Loucy (cell line): ENCODE results near the gene WDR4.

Source experiments
- H2AFZ ChIP-seq: fragments of 200-600 bp; sonication (generic); 2 replicates; pipeline ENCODE4 v1.6.0; 2016; ENCODE audit warnings: antibody characterized with exemption, mild to moderate bottlenecking, low read length, moderate library complexity
- H3F3A ChIP-seq: fragments of 200-600 bp; 2 replicates; pipeline ENCODE4 v1.6.0; 2016; ENCODE audit warnings: antibody characterized with exemption, low read depth, mild to moderate bottlenecking
- H3K27me3 ChIP-seq: fragments of 200-600 bp; sonication (generic); 2 replicates; pipeline ENCODE4 v1.6.1; 2014; ENCODE audit warnings: low read length, mild to moderate bottlenecking; ENCODE audit not compliant: insufficient read depth, poor library complexity, severe bottlenecking
- H3K36me3 ChIP-seq: fragments of 200-600 bp; sonication (generic); 2 replicates; pipeline ENCODE4 v1.6.1; 2016; ENCODE audit warnings: low read length; ENCODE audit not compliant: insufficient read depth
- H3K4me1 ChIP-seq: fragments of 200-600 bp; sonication (generic); 2 replicates; pipeline ENCODE4 v1.5.1; 2014; ENCODE audit warnings: low read length, mild to moderate bottlenecking; ENCODE audit not compliant: insufficient read depth, poor library complexity, severe bottlenecking
- H3K4me2 ChIP-seq: fragments of 200-600 bp; sonication (generic); 2 replicates; pipeline ENCODE4 v1.6.0; 2014; ENCODE audit warnings: antibody characterized with exemption, low read length, low read depth, mild to moderate bottlenecking; ENCODE audit not compliant: poor library complexity, severe bottlenecking
- H3K4me3 ChIP-seq: fragments of 200-600 bp; sonication (generic); 2 replicates; pipeline ENCODE4 v1.5.1; 2014; ENCODE audit warnings: low read length, mild to moderate bottlenecking, mixed read lengths; ENCODE audit not compliant: poor library complexity, severe bottlenecking
- H3K79me2 ChIP-seq: fragments of 200-600 bp; sonication (generic); 2 replicates; pipeline ENCODE4 v1.6.1; 2014; ENCODE audit warnings: low read length; ENCODE audit not compliant: insufficient read depth
- H3K9ac ChIP-seq: fragments of 200-600 bp; sonication (generic); 2 replicates; pipeline ENCODE4 v1.6.0; 2014; ENCODE audit warnings: mild to moderate bottlenecking, low read depth, low read length, moderate library complexity; ENCODE audit not compliant: poor library complexity, severe bottlenecking
- H3K9me2 ChIP-seq: fragments of 200-600 bp; sonication (generic); replicated peaks from 2 replicates; pipeline ENCODE4 v1.6.1; 2016; ENCODE audit warnings: low read depth, low read length, mixed read lengths
- H3K9me3 ChIP-seq: fragments of 200-600 bp; sonication (generic); 2 replicates; pipeline ENCODE4 v1.6.1; 2014; ENCODE audit warnings: mild to moderate bottlenecking, antibody characterized with exemption, low read length, low read depth; ENCODE audit not compliant: insufficient read depth
- H4K20me1 ChIP-seq: fragments of 200-600 bp; sonication (generic); 2 replicates; pipeline ENCODE4 v1.6.0; 2014; ENCODE audit warnings: antibody characterized with exemption, low read length, mild to moderate bottlenecking; ENCODE audit not compliant: insufficient read depth, poor library complexity, severe bottlenecking
- EZH2phosphoT487 ChIP-seq: fragments of 200-600 bp; IDR thresholded peaks from 2 replicates; pipeline ENCODE4 v1.6.1; 2018; ENCODE audit warnings: antibody characterized with exemption, mild to moderate bottlenecking, moderate library complexity, borderline replicate concordance
- TF ChIP-seq, protein P1 (sequence below): fragments of 200-600 bp; sonication (generic); conservative IDR thresholded peaks from 2 replicates; pipeline ENCODE4 v1.5.1; 2014; ENCODE audit warnings: mild to moderate bottlenecking, antibody characterized with exemption, low read length

WDR4 gene

DNA sequence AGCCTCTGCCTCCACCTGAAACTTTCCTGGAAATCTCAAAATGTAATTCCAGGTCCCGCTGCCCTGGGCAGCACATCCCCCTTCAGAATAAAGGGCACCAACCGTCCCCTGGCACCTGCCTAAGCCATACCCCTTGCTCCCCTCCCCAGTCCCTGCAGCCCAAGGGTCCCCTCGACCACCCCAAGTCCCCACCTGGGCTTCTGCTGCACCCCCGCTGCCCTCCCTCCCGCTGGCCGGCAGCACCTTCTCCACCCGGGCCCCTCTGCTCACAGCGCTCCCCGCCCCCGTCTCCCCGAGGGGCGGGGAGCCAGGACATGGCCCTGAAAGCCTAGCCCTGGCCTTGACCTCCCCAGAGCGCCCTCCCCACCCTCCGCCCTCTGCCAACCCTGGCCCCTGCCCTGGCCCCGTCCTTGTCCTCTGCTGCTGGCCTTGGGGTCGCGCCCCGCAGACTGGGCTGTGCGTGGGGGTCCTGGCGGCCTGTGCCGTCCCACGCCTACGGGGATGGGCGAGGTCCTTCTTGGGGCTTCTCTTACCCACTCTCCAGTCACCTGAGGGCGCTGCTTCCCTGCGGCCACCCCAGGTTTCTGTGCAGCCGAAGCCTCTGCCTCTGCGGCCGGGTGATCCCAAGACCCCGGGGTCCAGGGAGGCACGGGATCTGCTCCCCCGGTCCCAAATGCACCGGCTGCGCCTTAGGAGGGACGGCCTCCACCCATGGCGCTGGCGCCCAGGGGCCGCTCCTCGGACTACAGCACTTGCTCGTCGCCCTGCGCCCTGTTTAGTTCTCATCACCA is 41.7 kb downstream of the WDR4 start:
- no peak overlapping the region for H3K4me3 ChIP-seq
- H3K79me2 ChIP-seq, result no peaks in the 10 kb centered on the region
- H4K20me1 ChIP-seq, result no peaks in the 10 kb centered on the region
- H3K4me1 ChIP-seq, result peaks cover 1% of the 10 kb centered on the region
- no peak for TF ChIP-seq EZH2phosphoT487
- TF ChIP-seq, protein P1, sequence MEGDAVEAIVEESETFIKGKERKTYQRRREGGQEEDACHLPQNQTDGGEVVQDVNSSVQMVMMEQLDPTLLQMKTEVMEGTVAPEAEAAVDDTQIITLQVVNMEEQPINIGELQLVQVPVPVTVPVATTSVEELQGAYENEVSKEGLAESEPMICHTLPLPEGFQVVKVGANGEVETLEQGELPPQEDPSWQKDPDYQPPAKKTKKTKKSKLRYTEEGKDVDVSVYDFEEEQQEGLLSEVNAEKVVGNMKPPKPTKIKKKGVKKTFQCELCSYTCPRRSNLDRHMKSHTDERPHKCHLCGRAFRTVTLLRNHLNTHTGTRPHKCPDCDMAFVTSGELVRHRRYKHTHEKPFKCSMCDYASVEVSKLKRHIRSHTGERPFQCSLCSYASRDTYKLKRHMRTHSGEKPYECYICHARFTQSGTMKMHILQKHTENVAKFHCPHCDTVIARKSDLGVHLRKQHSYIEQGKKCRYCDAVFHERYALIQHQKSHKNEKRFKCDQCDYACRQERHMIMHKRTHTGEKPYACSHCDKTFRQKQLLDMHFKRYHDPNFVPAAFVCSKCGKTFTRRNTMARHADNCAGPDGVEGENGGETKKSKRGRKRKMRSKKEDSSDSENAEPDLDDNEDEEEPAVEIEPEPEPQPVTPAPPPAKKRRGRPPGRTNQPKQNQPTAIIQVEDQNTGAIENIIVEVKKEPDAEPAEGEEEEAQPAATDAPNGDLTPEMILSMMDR, result no peak
- no peaks in the 10 kb centered on the region for H3F3A ChIP-seq
- H3K9me2 ChIP-seq, result no peaks in the 10 kb centered on the region
- H3K9ac ChIP-seq, result no peak overlapping the region
- H3K36me3 ChIP-seq, result peaks cover 35% of the 10 kb centered on the region
- H3K27me3 ChIP-seq, result no peaks in the 10 kb centered on the region
- no peaks in the 10 kb centered on the region for H3K9me3 ChIP-seq
- no peak overlapping the region for H3K4me2 ChIP-seq
- no peak overlapping the region for H2AFZ ChIP-seq

DNA sequence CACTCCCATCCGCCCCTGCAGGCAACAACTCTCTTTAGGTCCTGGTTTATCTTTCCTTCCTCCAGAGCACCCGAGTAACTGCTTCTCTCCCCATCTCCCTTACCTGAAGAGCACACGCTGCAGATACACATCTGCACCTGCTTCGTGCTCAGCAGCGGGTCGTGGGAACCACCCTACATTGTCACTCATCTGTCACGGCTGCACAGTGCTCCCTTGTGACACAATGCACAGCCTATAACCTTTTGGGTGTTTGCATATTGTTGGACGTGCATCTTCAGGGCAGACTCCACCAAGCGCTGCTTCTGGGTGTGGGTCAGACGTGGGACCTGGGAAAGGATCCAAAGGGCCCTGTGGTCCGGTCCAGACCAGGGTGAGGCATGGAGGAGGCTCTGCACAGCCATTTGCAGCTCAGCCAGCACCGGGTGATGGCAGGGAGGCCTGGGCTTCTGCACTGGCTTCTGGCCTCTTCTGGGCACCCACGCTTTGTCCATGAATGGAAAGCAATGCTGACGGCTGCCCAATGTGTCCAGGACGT is 42.5 kb downstream of the WDR4 start:
- Histone ChIP-seq H3K9ac (no peak overlapping the region), H3K4me2 (no peak overlapping the region), H3K4me3 (no peak overlapping the region), H3K4me1 (peaks cover 5% of the 10 kb centered on the region), H3F3A (no peaks in the 10 kb centered on the region), H3K9me2 (no peaks in the 10 kb centered on the region), H3K27me3 (no peaks in the 10 kb centered on the region), H4K20me1 (no peaks in the 10 kb centered on the region), H3K9me3 (no peaks in the 10 kb centered on the region), H3K36me3 (peaks cover 30% of the 10 kb centered on the region), H2AFZ (no peak overlapping the region), H3K79me2 (no peaks in the 10 kb centered on the region)
- no peak for TF ChIP-seq EZH2phosphoT487
- TF ChIP-seq, protein P1, result no peak

DNA sequence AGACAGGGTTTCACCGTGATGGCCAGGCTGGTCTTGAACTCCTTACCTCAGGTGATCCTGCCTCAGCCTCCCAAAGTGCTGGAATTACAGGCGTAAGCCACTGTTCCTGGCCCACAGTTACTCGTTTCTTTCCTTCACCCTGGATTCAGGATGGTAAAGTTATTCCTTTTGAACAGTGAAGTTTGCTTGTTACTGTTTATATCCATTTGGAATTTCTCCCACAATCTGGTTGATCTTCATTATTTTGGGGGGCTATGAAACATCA is 43.0 kb downstream of the WDR4 start:
- Histone ChIP-seq H3K36me3 (peaks cover 26% of the 10 kb centered on the region), H3K9me3 (no peaks in the 10 kb centered on the region), H4K20me1 (no peaks in the 10 kb centered on the region), H3K4me2 (no peak overlapping the region), H3K4me1 (peaks cover 5% of the 10 kb centered on the region), H3K4me3 (no peak overlapping the region), H3K79me2 (no peaks in the 10 kb centered on the region), H3K27me3 (no peaks in the 10 kb centered on the region), H3K9ac (no peak overlapping the region), H3F3A (no peaks in the 10 kb centered on the region), H2AFZ (no peak overlapping the region), H3K9me2 (no peaks in the 10 kb centered on the region)
- TF ChIP-seq, protein P1, result no peak
- TF ChIP-seq EZH2phosphoT487, result no peak
